HepG2 (cell line): ENCODE results near the gene NUP93. TPM values are rescaled to one million over a fixed set of nuclear protein-coding genes. Genes with fewer than 3 reads are reported as not detected.

ENCODE experiments used
- IKZF1 ChIP-seq: fragments of 450-650 bp; IDR thresholded peaks from 2 replicates; pipeline ENCODE4 v1.7.1; 2016
- MED1 ChIP-seq: sonication (generic); formaldehyde crosslinking; IDR thresholded peaks from 2 replicates; pipeline ENCODE4 v1.4.0; 2020; ENCODE audit warnings: missing genetic modification reagents
- SAP130 ChIP-seq: IDR thresholded peaks from 2 replicates; pipeline ENCODE4 v1.6.1; 2016; ENCODE audit warnings: low read depth
- ZBTB42 ChIP-seq: sonication (generic); formaldehyde crosslinking; IDR thresholded peaks from 2 replicates; pipeline ENCODE4 v1.5.0; 2020; ENCODE audit warnings: mild to moderate bottlenecking, missing genetic modification reagents
- ZKSCAN8 ChIP-seq: IDR thresholded peaks from 2 replicates; pipeline ENCODE4 v1.6.1; 2016; ENCODE audit warnings: borderline replicate concordance, missing genetic modification reagents, missing compliant biosample characterization
- ZNF460 ChIP-seq: sonication (generic); formaldehyde crosslinking; IDR thresholded peaks from 2 replicates; pipeline ENCODE4 v1.5.1; 2020; ENCODE audit warnings: missing genetic modification reagents, mild to moderate bottlenecking, borderline replicate concordance
- ZNF670 ChIP-seq: sonication (generic); formaldehyde crosslinking; IDR thresholded peaks from 2 replicates; pipeline ENCODE4 v1.8.0; 2022; ENCODE audit warnings: mild to moderate bottlenecking, missing genetic modification reagents, borderline replicate concordance
- polyA plus RNA-seq, 8 experiments: library from polyadenylated mRNA; depleted of rRNA in 3 of 8; stranded (reverse) in 7 of 8; unstranded in 1 of 8; fragments of >200 nt; fragmentation: Illumina TruSeq in 4 of 8; extraction: Trizol in 4 of 8; gene quantifications; 2 replicates each; pipeline versions ENCODE4 v1.2.1 to v1.2.3, GENCODE V29; 2011 to 2016; ENCODE audit warnings: low read depth in 4 of 8, missing spikeins in 1 of 8, mixed read lengths in 1 of 8; ENCODE audit not compliant: insufficient read depth in 1 of 8
- total RNA-seq, 5 experiments: library from RNA; depleted of rRNA; stranded (reverse); fragments of >200 nt; fragmentation: Illumina TruSeq; extraction: Trizol; gene quantifications; 2 replicates each; pipeline ENCODE4 v1.2.3, GENCODE V29; 2016; ENCODE audit warnings: low read depth in 1 of 5
- TF ChIP-seq, protein P1 (sequence below): IDR thresholded peaks from 2 replicates; pipeline ENCODE4 v1.6.1; 2016; ENCODE audit warnings: low read depth, borderline replicate concordance
- TF ChIP-seq, protein P2 (sequence below): sonication (generic); formaldehyde crosslinking; IDR thresholded peaks from 2 replicates; pipeline ENCODE4 v1.5.1; 2020; ENCODE audit warnings: mild to moderate bottlenecking, missing genetic modification reagents
- TF ChIP-seq, protein P3 (sequence below): IDR thresholded peaks from 2 replicates; pipeline ENCODE4 v1.6.1; 2016; ENCODE audit warnings: low read depth
- TF ChIP-seq, protein P4 (sequence below): sonication (generic); formaldehyde crosslinking; conservative IDR thresholded peaks from 2 replicates; pipeline ENCODE4 v1.8.0; 2022; ENCODE audit warnings: low read depth, missing genetic modification reagents
- TF ChIP-seq, protein P5 (sequence below): sonication (generic); formaldehyde crosslinking; IDR thresholded peaks from 2 replicates; pipeline ENCODE4 v1.4.0; 2020; ENCODE audit warnings: missing genetic modification reagents
- TF ChIP-seq, protein P6 (sequence below): sonication (generic); formaldehyde crosslinking; IDR thresholded peaks from 2 replicates; pipeline ENCODE4 v1.4.0; 2020; ENCODE audit warnings: missing genetic modification reagents, mild to moderate bottlenecking, borderline replicate concordance
- TF ChIP-seq, protein P7 (sequence below): sonication (generic); formaldehyde crosslinking; IDR thresholded peaks from 2 replicates; pipeline ENCODE4 v1.4.0; 2020; ENCODE audit warnings: missing genetic modification reagents

Gene NUP93
- total and polyA plus RNA-seq, 2 of the 13 experiments (the other 11 are each of a cell fraction or from before 2014, with no cell fraction given), result 58.5 to 140 TPM

DNA sequence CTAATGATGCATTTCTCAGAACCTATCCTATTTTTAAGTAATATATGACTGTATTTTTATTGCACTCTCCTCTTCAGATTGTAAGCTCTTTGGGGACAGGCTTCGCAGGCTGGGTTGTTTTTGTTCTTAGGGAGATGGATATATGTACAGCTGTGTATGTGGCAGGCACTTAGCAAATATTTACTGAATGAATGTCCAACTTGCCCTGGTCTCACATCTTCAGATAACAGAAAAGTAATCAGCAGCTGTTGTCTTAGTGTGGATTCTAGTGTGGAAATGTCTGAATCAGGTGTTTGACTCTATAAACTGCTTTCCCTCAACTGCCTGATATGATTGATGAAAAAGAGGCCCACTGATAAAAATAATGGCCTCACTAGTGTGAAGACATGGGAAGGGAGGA, 88.0 kb downstream of the NUP93 start (continued):
- TF ChIP-seq ZNF670 (peak; percentile 73; the same call in 1 of the 2 replicates), SAP130 (CRISPR knock-in tag) (peak; percentile 80), ZKSCAN8 (CRISPR knock-in tag) (peak; percentile 70; the same call in 1 of the 2 replicates), ZNF460 (CRISPR knock-in tag) (peak; percentile 27; the same call in 1 of the 2 replicates), IKZF1 (no peak), ZBTB42 (CRISPR knock-in tag) (no peak), MED1 (CRISPR knock-in tag) (peak; percentile 97)
- TF ChIP-seq, protein P1, sequence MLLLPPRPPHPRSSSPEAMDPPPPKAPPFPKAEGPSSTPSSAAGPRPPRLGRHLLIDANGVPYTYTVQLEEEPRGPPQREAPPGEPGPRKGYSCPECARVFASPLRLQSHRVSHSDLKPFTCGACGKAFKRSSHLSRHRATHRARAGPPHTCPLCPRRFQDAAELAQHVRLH, result 0 out of 2 replicates have a peak, but pooled peaks have one; percentile 47
- TF ChIP-seq, protein P2, sequence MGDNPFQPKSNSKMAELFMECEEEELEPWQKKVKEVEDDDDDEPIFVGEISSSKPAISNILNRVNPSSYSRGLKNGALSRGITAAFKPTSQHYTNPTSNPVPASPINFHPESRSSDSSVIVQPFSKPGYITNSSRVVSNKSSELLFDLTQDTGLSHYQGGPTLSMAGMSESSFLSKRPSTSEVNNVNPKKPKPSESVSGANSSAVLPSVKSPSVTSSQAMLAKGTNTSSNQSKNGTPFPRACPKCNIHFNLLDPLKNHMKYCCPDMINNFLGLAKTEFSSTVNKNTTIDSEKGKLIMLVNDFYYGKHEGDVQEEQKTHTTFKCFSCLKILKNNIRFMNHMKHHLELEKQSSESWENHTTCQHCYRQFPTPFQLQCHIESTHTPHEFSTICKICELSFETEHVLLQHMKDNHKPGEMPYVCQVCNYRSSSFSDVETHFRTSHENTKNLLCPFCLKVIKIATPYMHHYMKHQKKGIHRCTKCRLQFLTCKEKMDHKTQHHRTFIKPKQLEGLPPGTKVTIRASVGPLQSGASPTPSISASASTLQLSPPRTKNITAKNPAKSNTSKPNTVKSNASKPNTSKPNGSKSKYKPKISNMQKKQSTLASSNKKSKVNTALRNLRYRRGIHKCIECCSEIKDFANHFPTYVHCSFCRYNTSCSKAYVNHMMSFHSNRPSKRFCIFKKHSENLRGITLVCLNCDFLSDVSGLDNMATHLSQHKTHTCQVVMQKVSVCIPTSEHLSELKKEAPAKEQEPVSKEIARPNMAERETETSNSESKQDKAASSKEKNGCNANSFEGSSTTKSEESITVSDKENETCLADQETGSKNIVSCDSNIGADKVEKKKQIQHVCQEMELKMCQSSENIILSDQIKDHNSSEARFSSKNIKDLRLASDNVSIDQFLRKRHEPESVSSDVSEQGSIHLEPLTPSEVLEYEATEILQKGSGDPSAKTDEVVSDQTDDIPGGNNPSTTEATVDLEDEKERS (CRISPR knock-in tag), result peak; percentile 97
- TF ChIP-seq, protein P3, sequence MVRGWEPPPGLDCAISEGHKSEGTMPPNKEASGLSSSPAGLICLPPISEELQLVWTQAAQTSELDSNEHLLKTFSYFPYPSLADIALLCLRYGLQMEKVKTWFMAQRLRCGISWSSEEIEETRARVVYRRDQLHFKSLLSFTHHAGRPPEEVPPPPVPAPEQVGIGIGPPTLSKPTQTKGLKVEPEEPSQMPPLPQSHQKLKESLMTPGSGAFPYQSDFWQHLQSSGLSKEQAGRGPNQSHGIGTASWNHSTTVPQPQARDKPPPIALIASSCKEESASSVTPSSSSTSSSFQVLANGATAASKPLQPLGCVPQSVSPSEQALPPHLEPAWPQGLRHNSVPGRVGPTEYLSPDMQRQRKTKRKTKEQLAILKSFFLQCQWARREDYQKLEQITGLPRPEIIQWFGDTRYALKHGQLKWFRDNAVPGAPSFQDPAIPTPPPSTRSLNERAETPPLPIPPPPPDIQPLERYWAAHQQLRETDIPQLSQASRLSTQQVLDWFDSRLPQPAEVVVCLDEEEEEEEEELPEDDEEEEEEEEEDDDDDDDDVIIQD (CRISPR knock-in tag), result peak; percentile 82; the same call in 1 of the 2 replicates
- TF ChIP-seq, protein P4, sequence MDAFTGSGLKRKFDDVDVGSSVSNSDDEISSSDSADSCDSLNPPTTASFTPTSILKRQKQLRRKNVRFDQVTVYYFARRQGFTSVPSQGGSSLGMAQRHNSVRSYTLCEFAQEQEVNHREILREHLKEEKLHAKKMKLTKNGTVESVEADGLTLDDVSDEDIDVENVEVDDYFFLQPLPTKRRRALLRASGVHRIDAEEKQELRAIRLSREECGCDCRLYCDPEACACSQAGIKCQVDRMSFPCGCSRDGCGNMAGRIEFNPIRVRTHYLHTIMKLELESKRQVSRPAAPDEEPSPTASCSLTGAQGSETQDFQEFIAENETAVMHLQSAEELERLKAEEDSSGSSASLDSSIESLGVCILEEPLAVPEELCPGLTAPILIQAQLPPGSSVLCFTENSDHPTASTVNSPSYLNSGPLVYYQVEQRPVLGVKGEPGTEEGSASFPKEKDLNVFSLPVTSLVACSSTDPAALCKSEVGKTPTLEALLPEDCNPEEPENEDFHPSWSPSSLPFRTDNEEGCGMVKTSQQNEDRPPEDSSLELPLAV (CRISPR knock-in tag), result no peak
- TF ChIP-seq, protein P5, sequence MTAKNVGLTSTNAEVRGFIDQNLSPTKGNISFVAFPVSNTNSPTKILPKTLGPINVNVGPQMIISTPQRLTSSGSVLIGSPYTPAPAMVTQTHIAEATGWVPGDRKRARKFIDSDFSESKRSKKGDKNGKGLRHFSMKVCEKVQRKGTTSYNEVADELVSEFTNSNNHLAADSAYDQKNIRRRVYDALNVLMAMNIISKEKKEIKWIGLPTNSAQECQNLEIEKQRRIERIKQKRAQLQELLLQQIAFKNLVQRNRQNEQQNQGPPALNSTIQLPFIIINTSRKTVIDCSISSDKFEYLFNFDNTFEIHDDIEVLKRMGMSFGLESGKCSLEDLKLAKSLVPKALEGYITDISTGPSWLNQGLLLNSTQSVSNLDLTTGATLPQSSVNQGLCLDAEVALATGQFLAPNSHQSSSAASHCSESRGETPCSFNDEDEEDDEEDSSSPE (CRISPR knock-in tag), result no peak
- TF ChIP-seq, protein P6, sequence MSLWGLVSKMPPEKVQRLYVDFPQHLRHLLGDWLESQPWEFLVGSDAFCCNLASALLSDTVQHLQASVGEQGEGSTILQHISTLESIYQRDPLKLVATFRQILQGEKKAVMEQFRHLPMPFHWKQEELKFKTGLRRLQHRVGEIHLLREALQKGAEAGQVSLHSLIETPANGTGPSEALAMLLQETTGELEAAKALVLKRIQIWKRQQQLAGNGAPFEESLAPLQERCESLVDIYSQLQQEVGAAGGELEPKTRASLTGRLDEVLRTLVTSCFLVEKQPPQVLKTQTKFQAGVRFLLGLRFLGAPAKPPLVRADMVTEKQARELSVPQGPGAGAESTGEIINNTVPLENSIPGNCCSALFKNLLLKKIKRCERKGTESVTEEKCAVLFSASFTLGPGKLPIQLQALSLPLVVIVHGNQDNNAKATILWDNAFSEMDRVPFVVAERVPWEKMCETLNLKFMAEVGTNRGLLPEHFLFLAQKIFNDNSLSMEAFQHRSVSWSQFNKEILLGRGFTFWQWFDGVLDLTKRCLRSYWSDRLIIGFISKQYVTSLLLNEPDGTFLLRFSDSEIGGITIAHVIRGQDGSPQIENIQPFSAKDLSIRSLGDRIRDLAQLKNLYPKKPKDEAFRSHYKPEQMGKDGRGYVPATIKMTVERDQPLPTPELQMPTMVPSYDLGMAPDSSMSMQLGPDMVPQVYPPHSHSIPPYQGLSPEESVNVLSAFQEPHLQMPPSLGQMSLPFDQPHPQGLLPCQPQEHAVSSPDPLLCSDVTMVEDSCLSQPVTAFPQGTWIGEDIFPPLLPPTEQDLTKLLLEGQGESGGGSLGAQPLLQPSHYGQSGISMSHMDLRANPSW (CRISPR knock-in tag), result peak; percentile 55; the same call in 1 of the 2 replicates
- TF ChIP-seq, protein P7, sequence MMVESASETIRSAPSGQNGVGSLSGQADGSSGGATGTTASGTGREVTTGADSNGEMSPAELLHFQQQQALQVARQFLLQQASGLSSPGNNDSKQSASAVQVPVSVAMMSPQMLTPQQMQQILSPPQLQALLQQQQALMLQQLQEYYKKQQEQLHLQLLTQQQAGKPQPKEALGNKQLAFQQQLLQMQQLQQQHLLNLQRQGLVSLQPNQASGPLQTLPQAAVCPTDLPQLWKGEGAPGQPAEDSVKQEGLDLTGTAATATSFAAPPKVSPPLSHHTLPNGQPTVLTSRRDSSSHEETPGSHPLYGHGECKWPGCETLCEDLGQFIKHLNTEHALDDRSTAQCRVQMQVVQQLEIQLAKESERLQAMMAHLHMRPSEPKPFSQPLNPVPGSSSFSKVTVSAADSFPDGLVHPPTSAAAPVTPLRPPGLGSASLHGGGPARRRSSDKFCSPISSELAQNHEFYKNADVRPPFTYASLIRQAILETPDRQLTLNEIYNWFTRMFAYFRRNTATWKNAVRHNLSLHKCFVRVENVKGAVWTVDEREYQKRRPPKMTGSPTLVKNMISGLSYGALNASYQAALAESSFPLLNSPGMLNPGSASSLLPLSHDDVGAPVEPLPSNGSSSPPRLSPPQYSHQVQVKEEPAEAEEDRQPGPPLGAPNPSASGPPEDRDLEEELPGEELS (CRISPR knock-in tag), result peak; percentile 93
